ENCODE data around the gene PRPS2. TPM values are rescaled to one million over a fixed set of nuclear protein-coding genes. Genes with fewer than 3 reads are reported as not detected.

The PRPS2 gene
- total and polyA plus RNA-seq, 2 of the 13 experiments (the other 11 are each of a cell fraction or from before 2014, with no cell fraction given), result 10.6 to 24.4 TPM

- no peak for TF ChIP-seq ZBTB14 (CRISPR knock-in tag; IDR thresholded peaks at IDR 0.05)
- TF ChIP-seq ZNF839 (CRISPR knock-in tag; IDR thresholded peaks at IDR 0.05; ENCODE audit: borderline replicate concordance), result no peak
Observed at GRCh38 chrX:12817528-12817927, 26.3 kb downstream of the PRPS2 start (continued).

- Histone ChIP-seq H3K36me3 (replicated peaks in 1 of 2; ENCODE audit: control insufficient read depth in 1 of 2, insufficient read depth in 2 of 2, low read length in 2 of 2) (peaks cover 0 to 23% of the 10 kb centered on the region in 2 experiments; a peak in 2 of 5 replicates), H3K9me3 (ENCODE audit: low read length) (no peaks in the 10 kb centered on the region), H3K27me3 (ENCODE audit: control insufficient read depth in 1 of 2, insufficient read depth in 2 of 2, low read length in 2 of 2) (no peaks in the 10 kb centered on the region), H3K9ac (ENCODE audit: insufficient read depth, low read depth, low read length) (no peak overlapping the region), H3K79me2 (ENCODE audit: insufficient read depth, low read length) (no peaks in the 10 kb centered on the region), H3K4me2 (ENCODE audit: low read depth, low read length) (no peak overlapping the region), H4K20me1 (ENCODE audit: insufficient read depth, low read length) (no peaks in the 10 kb centered on the region), H3K4me3 (replicated peaks in 1 of 3; ENCODE audit: insufficient read depth in 1 of 3, low read depth in 2 of 3, low read length in 3 of 3) (no peak overlapping the region), H3K27ac (ENCODE audit: extremely low read length, insufficient read depth, low read length) (no peak overlapping the region), H2AFZ (ENCODE audit: low read length) (no peak overlapping the region), H3K4me1 (ENCODE audit: insufficient read depth, low read length) (no peaks in the 10 kb centered on the region)
- in situ Hi-C loops (cut with HindIII; ENCODE audit: extremely low pct_ligation_motif_present, low pct_unique_long_range_greater_than_20kb), result no loop called here
- TF ChIP-seq ZNF280D (CRISPR knock-in tag; IDR thresholded peaks at IDR 0.05), result no peak
- TF ChIP-seq ZNF296 (CRISPR knock-in tag; conservative IDR thresholded peaks at IDR 0.05), result no peak
- no peak for TF ChIP-seq ZBTB7B (CRISPR knock-in tag; IDR thresholded peaks at IDR 0.05)
- DNase-seq (ENCODE audit: low spot score) (no peak), ATAC-seq (no peak), FAIRE-seq (no peak)
- BruUV-seq (replicated peaks), result no TSS peak
- CTCF ChIA-PET (ENCODE audit: low intra/inter-chr PET ratio, low total read pairs), result no interaction called here
- WGBS (ENCODE audit: low lambda C conversion rate), result 100% methylated on average over 7 of the region's 9 CpGs
- POLR2A ChIA-PET, result no interaction called here
- intact Hi-C loops (cut with micrococcal nuclease; ENCODE audit: unreplicated experiment), result no loop called here
Observed at GRCh38 chrX:12819222-12819621, 28.0 kb downstream of the PRPS2 start.

All from HepG2 (cell line).